HG02798 (cell line): ENCODE measurements around the gene AXIN2.
"Not testable (repeated sequence)": the region's sequence is repeated elsewhere in the genome, so short reads cannot be mapped to it uniquely, and the experiment has no call there.

Experiments used
- ATAC-seq: cut with Tn5 transposase; IDR thresholded peaks from one replicate; pipeline ENCODE4 v1.9.1; 2021; ENCODE audit warnings: mild to moderate bottlenecking; ENCODE audit not compliant: unreplicated experiment, poor library complexity

Gene AXIN2

DNA sequence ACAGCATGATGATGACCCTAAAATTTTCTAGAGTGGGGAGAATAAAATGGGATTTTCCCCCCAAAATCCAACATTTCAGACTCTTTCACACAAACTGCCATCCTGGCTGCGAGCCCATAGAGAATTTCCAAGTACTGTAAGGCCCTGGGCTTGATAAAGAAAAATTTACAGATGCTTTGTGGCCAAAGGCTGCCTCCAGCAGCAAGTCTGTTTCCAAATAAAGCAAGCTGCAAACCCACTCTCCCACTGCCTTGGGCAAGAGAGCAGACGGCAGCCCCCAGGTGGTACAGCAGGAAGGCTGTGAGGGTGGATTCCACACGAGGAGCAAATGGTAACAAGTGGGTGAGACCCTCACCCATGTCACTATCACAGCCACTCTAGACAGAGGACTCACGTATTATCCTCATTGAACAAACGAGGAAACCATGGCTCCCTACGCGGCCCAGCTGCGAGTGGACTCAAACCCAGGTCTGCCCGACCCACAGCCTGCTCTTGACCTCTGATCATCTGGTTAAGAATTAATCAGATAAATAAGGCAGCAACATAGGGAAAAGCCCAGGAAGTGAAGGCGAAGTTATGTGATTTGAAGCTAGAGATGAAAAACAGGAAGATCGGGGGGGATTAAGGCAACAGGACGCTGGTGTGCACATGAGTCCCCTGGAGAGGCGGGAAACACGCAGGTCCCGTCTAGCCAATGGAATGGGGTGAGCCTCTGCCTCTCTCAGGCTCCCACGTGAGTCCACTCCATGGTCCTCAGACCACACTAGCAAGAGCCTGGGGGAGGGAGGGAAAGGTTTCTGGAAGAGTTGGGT lies 37.4 kb downstream of the AXIN2 start:
- ATAC-seq = no peak

DNA sequence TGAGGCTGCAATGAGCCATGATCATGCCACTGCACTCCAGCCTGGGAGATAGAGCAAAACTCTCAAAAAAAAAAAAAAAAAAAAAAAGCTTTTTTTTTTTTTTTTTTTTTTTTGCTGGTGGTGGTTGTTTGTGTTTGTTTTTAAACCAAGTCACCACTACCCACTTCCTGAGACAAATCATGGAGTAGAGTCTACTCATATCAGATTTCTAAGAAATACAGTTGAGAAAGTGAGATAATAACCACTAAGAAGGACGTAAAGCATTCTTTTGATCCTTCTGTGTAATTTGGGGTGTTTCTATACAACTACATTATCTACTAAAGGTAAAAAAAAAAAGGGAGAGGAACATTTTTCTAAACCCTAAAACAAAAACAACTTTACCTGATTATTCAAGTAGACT lies 38.0 kb downstream of the AXIN2 start:
- no peak for ATAC-seq

DNA sequence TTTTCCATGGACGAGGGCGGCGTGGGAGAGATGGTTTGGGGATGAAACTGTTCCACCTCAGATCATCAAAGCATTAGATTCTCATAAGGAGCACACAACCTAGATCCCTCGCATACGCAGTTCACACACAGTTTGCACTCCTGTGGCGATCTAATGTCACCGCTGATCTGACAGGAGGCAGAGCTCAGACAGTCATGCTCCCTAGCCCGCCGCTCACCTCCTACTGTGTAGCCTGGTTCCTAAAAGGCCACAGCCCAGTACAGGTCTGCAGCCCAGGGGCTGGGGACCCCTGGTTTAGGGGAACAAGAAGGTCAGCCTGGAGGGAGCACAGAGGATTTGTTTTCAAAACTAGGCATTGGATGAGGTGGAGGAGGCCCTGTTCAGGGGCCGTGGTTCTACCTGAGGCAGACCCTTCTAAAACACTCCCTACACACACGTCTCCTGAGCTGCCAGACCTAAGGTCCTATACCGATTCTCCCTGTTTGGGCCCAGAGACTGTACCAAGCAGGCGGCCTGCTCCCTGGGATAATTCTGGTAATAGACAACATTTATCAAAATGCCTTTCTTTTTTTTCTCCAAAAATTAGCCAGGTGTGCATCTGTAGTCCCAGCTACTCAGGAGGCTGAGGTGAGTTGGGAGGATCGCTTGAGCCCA lies 38.6 kb downstream of the AXIN2 start:
- no peak for ATAC-seq

DNA sequence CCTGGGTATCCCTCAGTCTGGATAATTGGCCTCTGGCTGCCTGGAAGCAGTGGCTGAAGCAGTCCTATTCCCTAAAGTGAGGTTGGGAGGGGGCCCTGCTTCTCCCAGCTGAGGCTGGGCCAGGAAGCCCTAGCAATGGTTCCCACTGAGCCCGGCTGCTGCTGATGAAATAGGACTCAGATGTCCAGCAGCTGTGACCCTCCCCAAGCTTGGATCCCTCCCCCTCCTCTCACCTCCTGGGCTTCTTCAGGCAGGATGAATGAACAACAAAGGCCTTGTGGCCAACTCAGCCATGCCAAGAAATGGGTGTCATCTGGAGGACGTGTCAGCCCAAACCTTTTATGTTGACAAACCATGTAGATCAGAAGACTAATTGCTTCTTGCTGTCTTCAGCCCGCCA lies 42.0 kb downstream of the AXIN2 start:
- no peak for ATAC-seq

DNA sequence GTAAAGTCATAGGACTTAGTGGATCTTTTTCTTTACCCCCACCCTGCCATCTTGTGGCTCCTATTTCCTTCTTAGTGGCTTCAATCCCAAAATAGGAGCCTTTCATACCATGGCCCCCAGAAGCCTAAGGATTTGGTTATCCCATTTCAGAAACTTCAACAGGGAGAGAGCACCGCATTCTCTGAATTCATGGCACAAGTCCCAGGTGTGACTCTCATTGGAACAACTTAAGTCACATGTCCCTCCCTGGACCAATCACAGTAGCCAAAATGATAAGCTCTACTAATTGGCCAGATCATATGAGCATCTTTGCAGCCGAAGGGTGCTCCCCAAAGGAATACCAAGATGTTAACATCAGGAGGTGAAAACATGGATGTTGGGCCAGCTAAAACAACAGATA lies 43.2 kb downstream of the AXIN2 start:
- no peak for ATAC-seq

DNA sequence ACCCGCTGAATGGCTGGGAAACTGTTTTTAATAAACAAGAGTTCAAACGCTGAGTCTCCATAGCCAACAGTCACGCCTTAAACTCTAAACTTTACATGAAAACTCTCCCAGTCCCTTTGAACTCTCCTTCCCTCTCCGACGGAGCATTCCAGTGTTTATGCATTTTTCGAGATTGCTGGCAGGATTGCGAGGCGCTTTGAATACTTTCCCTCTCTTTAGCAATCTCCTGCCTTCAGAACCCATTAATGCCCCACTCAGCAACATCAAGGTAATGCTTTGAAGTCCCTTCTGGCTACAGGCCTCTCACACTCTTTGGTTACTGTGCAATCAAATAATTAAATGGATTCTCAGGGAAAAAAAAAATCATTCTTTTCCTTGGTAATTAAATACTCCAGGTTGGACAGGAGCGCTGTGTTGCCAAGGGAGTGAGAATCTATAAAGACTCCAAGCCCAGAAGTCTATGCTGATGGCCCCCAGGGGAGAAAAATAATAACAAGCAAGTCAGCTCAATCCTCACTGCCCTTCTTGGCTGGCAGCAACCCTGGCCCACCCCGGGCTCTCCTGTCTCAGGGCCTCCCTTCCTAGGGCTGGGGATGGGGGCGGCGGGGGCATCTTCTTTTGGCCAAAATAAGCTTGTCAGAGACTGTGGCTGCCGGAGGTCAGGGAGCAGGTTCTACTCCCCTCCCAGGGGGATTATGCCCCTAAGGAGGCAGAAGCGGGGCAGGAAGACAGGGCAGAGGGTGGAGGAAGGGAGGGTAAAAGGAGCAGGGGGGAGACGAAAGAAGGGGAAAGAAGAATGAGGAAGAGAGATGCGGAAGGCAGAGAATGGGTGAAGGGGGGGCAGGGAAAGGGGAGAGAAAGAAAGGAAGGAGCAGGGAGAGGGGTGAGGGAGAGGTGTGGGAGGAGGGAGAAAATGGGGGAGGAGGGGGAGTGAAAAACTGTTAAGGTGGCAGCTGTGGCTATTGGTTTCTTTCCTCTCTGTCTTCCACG lies 45.2 kb downstream of the AXIN2 start:
- no peak for ATAC-seq

DNA sequence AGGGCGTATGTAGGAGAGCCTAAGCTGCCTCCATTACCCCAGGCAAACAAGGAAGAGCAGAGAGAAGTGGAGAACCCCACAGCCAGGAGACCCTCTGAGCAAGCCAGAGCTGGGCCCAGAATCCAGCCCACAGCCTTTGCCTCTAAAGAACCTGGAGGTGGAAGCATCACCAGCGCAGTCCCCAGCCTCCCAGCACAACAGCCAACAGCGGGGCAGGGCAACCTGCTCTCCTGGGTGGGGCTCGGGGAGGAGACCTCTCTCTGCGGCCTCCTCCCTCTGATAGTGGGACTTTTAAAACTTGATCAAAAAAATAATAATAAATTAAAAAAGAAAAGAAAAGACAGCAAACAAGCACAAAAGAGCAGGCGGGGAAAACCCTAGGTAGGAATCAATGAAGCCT lies 45.9 kb downstream of the AXIN2 start:
- no peak for ATAC-seq

DNA sequence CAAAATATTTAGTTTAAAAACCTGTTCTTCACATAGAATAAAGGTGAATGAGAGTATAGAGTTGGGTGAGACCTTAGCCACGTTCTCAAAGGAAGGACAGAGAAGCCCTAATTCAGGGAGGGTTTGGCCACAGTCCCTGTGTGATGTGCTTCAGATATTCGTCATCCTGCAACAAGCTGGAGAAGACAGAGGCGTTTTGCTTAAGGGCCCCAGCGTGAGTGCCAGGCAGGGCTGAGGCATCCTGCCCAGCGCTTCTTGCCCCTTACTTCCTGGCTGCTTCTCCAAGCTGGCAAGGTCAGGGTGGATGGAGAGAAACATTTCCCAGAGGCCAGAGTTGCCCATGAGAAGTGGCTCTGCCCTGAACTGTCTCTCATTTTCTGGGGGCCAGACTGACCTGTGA lies 46.9 kb downstream of the AXIN2 start:
- ATAC-seq = no peak

DNA sequence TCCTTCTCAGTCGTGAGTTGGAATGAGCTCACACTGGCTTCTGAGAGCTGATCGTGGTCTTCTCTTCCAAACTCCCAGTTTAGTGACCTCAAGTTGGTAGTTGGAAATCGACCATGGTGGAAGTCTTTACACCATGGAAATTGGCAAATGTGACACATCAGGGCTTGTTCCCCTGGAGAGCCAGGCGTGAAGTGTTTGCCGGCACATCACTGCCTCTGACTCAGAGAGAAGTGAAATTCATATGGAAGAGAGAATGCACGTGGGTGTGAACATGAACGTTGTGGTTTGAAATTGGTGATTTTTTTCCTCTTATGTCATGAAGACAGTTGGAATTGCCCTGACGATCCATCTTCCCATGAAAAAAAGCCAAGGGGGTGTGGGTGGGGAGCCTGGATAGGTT lies 47.4 kb downstream of the AXIN2 start:
- no peak for ATAC-seq

DNA sequence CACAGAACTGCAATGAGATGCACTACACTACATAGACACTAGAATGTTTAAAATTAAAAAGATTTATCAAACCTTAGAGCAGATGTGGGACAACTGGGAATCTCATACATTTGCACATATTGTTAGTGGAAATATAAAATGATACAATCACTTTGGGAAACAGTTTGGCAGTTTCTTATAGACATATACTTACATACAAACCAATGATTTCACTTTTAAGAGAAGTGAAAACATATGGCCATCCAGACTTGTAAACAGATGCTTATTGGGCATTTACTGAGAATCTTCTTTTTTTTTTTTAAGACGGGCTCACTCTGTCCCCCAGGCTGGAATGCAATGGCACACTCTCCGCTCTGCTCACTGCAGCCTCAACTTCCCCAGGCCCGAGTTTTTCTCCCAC lies 50.1 kb downstream of the AXIN2 start:
- ATAC-seq = no peak

DNA sequence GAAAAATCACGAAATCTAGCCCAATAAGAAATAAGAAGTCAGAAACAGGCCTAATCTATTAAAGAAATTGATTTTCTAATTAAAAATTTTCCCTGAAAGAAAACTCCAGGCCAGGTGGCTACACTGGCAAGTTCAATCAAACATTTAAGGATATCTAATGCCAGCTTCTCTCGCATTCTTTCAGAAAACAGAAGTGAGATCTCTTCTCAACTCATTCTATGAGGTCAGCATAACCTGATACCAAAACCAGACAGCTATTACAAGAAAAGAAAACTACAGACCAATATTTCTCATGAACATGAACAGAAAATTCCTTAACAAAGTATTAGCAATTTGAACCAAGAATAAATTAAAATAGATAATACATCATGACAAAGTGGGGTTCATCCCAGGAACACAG lies 52.4 kb downstream of the AXIN2 start:
- no peak for ATAC-seq

DNA sequence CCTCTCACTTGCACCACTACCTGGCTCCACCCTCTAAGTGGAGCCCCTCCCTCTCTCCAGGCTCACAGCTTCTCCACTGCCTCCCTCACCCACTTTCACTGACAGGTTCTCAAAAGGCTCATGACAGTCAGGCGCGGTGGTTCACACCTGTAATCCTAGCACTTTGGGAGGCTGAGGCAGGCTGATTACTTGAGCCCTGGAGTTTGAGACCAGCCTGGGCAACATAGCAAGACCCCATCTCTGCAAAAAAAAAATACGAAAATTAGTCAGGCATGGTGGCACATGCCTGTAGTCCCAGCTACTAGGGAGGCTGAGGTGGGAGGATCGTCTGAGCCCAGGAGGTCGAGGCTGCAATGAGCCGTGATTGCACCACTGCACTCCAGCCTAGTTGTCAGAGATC lies 56.8 kb downstream of the AXIN2 start:
- not testable (repeated sequence) for ATAC-seq

DNA sequence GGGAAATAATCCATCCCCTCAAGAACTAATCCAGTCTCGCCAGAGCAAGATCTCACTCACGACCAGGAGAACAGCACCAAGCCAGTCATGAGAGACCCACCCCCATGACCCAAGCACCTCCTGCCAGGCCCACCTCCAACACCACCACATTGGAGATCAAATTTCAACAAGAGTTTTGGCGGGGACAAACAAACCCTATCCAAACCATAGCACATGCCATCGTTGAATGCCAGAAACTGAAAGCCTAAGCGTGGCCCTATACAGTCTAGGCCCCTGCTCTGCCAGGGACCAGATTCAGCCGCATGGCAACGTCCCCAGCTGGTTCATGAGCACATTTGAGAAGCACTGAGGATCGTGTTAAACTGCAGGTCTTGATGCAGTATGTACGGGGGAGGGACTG lies 57.3 kb downstream of the AXIN2 start:
- no peak for ATAC-seq

DNA sequence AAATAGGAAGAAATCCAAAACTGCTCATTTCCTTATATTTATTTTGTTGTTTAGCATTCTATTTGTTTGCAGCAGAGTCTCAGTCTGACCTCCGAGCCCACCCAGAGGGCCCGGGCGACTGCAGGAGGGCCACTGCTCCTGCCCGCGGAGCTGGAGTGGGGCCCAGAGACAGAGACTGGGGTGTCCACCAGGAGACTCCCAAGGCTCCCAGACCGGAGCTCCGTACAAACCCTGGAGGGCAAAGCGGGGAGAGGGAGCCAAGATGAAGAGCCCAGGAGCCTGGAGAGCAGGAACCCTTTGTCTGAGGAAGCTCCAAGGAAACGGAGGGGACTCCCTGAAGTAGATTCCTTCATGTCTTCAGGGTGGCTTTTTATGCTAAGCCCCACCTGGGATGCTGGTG lies 57.9 kb downstream of the AXIN2 start:
- ATAC-seq = no peak

DNA sequence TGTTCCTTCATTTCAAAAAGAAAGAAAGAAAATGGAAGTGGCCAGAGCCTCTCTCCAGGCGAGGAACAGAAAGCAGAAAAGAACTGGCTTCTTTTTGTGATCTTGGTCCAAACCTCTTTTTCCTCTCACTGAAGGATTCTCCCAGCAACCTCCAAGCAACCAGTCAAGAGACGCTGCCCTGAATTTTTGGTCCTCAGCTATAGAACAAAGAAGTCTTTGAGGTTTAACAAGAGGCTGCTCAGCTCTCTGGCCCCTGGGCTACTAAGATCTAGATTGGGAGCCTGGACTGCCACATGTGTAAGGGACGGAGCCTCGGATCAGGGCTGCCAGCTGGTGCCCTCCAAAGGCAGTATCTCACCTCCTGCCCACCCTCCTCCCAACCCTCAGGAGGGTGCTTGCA lies 62.6 kb downstream of the AXIN2 start:
- ATAC-seq = no peak

DNA sequence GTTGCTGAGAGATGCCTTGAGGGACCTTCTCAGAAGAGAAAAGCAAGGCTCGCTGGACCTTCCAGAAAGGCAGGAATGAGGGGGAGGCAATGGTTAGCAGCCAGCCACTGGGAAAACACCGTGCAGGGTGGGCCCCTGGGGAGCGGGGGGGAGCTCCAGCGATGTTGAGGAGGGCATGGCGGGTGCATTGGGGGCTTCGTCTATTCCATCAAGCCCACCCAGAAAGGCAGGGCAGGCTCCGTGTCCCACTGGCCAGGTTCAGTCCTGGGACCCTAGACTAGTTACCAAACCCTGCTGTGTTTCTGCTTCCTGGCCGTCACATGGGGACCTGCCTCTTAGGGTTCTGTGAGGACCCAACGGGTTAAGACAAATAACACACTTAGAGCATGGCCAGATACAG lies 64.6 kb downstream of the AXIN2 start:
- ATAC-seq = no peak

DNA sequence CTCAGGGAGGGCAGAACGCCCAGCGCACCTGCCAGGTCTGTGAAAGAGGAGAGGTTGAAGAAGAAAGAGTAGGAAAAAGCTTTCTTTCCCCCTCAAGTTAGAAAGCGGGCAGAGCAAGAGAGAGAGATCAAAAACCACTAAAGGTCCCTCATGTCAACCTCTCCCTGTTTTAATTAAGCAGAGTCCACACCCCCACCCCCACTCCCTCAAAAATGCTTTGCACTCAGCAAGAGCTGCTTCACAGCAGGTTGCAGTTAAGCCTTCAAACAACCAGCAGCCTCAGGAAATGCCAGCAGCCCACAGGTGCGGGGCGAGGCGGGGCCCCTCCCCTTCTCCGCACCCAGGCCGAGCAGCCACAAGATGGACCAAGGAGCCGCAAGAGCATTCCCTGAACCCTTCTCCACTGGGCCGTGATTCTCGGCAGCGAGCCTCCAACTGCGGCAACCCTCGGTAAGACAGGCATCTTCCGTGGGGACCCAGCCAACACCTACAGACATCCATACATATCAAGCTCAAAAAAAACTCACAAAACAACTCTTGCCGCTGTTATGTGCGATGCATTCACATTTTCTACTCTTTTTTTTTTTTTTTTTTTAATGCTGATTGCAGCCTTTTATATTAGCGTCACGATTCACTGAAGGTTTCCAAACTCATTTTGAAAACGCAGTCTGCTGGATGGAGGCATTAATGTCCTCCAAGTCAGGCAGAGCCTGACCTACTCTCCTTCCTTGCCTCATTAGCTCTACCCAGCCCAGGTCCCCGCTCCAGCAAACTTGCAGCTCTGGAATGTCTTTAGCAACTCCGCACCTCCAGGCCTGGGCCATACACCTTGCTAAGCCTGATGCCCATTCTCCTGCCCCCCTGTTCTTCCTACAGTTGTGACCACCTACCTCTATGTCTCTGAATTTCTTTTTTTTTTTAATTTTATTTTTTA lies 66.1 kb downstream of the AXIN2 start:
- ATAC-seq = no peak

DNA sequence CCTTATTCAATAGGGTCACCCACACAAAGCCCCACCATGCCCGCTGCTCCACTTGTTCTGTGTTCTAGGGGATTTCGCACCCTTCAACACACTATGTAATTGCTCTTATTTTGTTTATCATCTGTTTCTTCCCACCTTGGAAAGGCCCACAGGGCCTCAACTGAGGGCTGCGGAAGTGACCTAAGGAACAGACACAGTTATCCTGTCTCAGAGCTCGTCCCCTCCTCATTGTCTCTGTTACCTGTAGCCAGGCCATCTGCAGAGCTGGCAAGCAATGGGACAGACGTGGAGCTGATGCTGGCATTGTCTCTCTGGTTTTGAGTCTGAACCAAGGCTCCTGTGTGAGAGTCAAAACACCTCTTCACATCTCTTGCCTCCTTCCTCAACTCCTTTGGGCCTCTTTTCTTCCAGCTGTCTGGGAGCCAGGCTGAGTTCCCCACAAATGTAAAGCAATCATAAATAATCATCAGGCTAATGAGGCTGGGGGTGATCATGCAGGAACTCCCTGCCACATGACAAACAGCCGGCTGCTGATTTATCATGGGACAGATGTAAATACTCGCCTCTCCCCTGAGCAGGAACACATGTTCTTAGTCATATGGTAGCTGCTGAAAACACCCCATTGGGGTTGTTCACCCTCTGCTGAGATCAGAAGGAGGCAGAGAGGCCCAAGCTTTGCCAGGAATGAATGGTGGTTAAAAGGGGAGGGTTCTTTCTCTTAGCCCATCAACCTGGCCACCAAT lies 71.9 kb downstream of the AXIN2 start:
- ATAC-seq = no peak

DNA sequence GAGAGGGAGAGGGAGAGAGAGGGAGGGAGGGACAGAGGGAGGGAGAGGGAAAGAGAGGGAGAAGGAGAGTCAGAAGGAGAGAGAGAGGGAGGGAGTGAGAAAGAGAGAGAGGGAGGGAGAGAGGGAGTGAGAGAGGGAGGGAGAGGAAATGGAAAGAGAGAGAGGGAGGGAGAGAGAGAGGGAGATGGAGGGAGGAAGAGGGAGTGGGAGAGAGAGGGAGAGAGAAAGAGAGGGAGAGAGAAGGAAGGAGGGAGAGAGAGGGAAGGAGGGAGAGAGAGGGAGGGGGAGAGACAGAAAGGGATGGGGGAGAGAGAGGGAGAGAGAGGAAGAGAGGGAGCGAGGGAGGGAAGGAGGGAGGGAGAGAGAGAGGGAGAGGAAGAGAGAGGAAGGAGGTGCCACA lies 72.8 kb downstream of the AXIN2 start:
- ATAC-seq = no peak
